ENCODE data around the gene RALGAPA2.

RALGAPA2 gene

GRCh38 chr20:20691477-20692235, 20.8 kb downstream of the RALGAPA2 start:
- POLR2A ChIA-PET: no interaction called here
- H3K4me3 ChIP-seq (ENCODE audit: low read depth, low read length): no peak overlapping the region
- TF ChIP-seq CTCF (IDR thresholded peaks at IDR 0.05; ENCODE audit: insufficient read depth, low read length, missing control alignments): no peak
- CTCF ChIA-PET: interaction anchor here (1.1 kb wide), 1 partner anchor 20 kb away, joined by 3 read pairs; no protein-coding TSS in a partner anchor
- no peak for DNase-seq (ENCODE audit: low read depth, low spot score)

DNA sequence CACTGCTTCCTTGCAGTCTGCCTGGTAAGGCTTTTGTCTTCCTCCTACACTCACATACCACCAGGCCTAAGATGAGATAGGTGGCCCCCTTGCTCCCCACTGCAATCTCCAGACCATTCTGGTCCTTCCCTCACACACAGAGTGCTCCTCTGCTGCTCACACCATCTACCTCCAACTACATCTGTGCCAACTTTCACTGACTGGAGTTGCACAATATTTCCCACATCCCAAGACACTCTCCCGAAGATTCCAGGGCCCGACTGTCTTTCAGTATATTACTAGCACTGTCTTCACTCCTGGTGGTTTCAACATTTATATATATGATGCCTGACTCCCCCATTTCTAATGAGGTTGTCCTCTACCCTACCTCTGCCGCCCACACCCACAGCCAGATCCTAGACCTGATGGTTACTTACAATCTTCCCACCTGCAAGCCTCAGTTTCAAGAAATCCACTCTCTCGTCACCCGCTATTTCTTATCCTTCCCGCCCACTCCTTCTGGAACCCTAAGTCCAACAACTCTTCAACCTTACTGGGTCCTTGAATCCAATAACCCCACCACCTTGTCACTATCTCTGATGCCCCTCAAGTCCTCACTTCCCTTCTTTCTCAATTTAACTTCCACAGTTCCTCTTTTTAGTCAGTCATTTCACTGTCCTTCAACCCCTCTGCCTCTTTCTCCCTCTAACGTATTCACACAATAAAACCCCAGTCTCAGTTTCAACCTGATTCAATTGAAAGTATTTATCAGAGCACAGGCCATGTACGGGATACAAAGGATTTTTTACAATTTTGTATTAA, 21.6 kb downstream of the RALGAPA2 start:
- CTCF ChIA-PET: no interaction called here
- TF ChIP-seq CTCF (IDR thresholded peaks at IDR 0.05; ENCODE audit: insufficient read depth, low read length, missing control alignments): no peak

DNA sequence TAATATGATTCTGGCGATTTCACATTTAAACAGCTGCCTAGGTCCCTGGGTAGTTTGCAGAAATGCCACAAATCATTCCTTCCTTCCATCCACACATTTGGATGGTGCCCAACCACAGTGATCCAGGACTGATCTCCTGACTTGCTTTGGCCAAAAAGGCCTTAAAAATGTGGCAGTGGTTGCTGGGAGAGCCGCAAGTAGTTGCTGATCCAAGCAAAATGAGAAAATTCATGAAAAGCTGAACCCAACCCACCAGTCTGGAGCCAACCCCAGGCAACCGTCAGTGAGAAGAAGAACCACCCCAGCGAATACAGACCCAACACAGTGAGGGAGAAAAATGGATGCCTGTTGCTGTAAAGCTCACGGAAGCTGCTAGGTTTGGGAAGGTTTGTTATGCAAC, 25.1 kb downstream of the RALGAPA2 start:
- CTCF ChIA-PET: no interaction called here
- no peak for TF ChIP-seq CTCF (IDR thresholded peaks at IDR 0.05; ENCODE audit: insufficient read depth, low read length, missing control alignments)
- POLR2A ChIA-PET: no interaction called here
- H3K4me3 ChIP-seq (ENCODE audit: low read depth, low read length): no peak overlapping the region
- no peak for DNase-seq (ENCODE audit: low read depth, low spot score)

More for the DNA sequence above, 21.6 kb downstream of the RALGAPA2 start:
- POLR2A ChIA-PET: no interaction called here
- H3K4me3 ChIP-seq (ENCODE audit: low read depth, low read length): no peak overlapping the region
- DNase-seq (ENCODE audit: low read depth, low spot score): no peak

DNA sequence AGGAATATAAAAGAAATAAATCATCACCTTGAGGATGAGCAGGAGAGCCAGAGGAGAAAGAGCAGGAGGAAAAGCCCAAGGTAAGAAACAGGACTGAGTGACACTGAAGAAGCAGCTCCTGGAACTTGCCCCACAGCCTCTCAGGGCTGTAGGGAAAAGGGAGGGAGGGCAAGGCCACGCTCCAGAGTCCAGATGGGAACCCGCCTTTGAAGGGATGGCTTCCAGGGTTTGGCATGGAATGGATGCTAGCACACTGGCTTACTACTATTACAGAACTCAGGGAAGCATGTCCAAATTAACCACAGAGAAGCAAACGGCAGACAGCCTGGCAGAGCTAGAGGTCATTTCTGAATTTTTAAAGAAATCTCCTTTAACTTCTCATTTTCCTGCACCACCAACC, 26.8 kb downstream of the RALGAPA2 start:
- no peak for TF ChIP-seq CTCF (IDR thresholded peaks at IDR 0.05; ENCODE audit: insufficient read depth, low read length, missing control alignments)
- ChIA-PET CTCF (no interaction called here), POLR2A (no interaction called here)
- DNase-seq (ENCODE audit: low read depth, low spot score): no peak
- H3K4me3 ChIP-seq (ENCODE audit: low read depth, low read length): no peak overlapping the region

- POLR2A ChIA-PET: no interaction called here
- no peak for TF ChIP-seq CTCF (IDR thresholded peaks at IDR 0.05; ENCODE audit: insufficient read depth, low read length, missing control alignments)
- no peak overlapping the region for H3K4me3 ChIP-seq (ENCODE audit: low read depth, low read length)
- DNase-seq (ENCODE audit: low read depth, low spot score): no peak
- CTCF ChIA-PET: no interaction called here
Measured at GRCh38 chr20:20683481-20684321, 28.7 kb downstream of the RALGAPA2 start.

DNA sequence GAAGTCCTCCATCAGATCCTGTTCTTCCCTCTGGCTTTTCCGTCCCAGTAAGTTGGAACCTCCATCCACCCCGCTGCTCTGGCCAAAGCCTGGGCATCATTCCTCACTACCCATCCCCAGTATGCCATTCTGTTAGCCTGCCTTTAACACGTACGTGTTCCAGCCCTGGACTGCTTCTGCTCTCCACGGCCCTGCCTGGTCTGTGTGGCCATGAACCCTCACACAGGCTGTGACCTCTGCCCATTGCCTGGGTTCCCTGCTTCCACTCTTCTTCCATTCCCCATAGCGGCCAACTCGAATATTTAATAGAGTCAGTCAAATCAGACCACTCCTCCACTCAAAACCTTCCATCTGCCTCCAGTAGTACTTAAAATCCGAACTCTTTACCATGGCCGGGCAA, 29.4 kb downstream of the RALGAPA2 start:
- no peak for DNase-seq (ENCODE audit: low read depth, low spot score)
- CTCF ChIA-PET: no interaction called here

More for the DNA sequence above, 29.4 kb downstream of the RALGAPA2 start:
- TF ChIP-seq CTCF (IDR thresholded peaks at IDR 0.05; ENCODE audit: insufficient read depth, low read length, missing control alignments): no peak
- POLR2A ChIA-PET: no interaction called here
- no peak overlapping the region for H3K4me3 ChIP-seq (ENCODE audit: low read depth, low read length)

Measured in AG04449 (cell line).